Muscle of arm (tissue), 12 donors: Measurements from ENCODE around the gene UTS2R. TPM values are rescaled to one million over a fixed set of nuclear protein-coding genes. Genes with fewer than 3 reads are reported as not detected.
A peak's percentile ranks its signal among the peaks of the same experiment; 100 is the strongest.
"Not testable (repeated sequence)": the region's sequence is repeated elsewhere in the genome, so short reads cannot be mapped to it uniquely, and the experiment has no call there.

ENCODE experiments used
- DNase-seq: peaks from one replicate; pipeline ENCODE4 v3.0.0-alpha.2; 2013
- polyA plus RNA-seq, 12 donors: library from polyadenylated mRNA; unstranded; fragments of 120-200 nt; gene quantifications; one replicate each; pipeline ENCODE4 v1.2.1, GENCODE V29; 2013; ENCODE audit not compliant: insufficient read length in 12 of 12

Gene UTS2R
- polyA plus RNA-seq, 12 donors: 2.5 to 11.1 (median 5.2) TPM; not detected in 1

DNA sequence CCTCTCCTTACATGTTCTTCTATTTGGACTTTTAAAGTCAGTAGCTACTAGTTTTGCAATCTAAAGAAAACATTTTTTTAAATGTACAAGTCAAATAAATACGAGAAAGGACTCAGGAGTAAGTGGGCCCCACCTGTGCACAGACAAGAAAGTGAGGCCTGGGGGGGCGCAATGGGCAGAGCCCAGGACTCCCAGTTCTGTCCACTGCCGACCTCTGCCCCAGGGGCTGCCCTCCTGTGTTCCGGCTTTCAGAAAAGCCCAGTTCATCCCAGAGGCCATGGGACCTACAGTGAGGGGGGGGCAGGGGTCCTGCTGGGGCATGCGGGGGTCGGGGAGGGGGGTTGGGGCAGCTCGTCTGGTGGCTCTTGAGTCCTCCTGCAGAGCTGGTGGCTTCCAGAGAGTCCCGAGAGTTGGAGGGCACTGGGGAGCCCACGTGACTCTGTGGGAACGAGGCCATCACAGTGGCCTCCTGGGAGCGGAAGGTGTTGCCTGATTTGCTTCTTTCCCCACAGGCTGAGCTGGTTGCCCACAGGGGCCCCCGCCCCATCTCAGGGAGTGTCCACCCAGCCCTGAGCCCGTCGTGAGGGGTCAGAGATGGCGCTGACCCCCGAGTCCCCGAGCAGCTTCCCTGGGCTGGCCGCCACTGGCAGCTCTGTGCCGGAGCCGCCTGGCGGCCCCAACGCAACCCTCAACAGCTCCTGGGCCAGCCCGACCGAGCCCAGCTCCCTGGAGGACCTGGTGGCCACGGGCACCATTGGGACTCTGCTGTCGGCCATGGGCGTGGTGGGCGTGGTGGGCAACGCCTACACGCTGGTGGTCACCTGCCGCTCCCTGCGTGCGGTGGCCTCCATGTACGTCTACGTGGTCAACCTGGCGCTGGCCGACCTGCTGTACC, 2.4 kb downstream of the UTS2R start:
- no peak for DNase-seq

DNA sequence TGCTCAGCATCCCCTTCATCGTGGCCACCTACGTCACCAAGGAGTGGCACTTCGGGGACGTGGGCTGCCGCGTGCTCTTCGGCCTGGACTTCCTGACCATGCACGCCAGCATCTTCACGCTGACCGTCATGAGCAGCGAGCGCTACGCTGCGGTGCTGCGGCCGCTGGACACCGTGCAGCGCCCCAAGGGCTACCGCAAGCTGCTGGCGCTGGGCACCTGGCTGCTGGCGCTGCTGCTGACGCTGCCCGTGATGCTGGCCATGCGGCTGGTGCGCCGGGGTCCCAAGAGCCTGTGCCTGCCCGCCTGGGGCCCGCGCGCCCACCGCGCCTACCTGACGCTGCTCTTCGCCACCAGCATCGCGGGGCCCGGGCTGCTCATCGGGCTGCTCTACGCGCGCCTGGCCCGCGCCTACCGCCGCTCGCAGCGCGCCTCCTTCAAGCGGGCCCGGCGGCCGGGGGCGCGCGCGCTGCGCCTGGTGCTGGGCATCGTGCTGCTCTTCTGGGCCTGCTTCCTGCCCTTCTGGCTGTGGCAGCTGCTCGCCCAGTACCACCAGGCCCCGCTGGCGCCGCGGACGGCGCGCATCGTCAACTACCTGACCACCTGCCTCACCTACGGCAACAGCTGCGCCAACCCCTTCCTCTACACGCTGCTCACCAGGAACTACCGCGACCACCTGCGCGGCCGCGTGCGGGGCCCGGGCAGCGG, 3.2 kb downstream of the UTS2R start:
- no peak for DNase-seq

DNA sequence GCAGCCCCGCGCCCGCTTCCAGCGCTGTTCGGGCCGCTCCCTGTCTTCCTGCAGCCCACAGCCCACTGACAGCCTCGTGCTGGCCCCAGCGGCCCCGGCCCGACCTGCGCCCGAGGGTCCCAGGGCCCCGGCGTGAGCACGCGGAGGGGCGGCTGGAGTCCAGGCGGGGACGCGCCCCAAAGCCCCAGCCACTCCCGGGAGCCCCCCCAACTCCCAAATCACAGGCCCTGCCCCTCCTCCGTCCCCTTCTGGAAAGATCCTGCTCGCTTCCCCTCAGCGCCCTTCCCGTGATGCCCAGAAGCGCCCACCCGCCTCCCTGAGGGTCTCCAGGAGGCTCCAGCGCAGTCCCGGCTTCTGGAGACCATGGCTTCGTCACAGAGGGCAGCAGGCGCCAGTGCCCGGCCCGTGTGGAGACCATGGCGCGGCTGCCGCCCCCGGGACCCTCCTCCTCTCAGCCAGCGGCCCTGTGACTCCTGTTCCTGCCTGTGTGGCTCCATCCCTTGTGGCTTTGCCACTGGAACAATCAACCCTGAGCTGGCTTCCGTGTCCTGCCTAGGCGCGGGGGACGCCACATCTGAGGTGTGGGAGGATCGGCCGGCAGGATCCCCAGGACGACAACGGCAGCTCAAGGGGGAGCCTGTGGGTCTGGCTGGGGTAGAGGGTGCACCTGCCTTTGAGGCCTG, 3.9 kb downstream of the UTS2R start:
- no peak for DNase-seq

DNA sequence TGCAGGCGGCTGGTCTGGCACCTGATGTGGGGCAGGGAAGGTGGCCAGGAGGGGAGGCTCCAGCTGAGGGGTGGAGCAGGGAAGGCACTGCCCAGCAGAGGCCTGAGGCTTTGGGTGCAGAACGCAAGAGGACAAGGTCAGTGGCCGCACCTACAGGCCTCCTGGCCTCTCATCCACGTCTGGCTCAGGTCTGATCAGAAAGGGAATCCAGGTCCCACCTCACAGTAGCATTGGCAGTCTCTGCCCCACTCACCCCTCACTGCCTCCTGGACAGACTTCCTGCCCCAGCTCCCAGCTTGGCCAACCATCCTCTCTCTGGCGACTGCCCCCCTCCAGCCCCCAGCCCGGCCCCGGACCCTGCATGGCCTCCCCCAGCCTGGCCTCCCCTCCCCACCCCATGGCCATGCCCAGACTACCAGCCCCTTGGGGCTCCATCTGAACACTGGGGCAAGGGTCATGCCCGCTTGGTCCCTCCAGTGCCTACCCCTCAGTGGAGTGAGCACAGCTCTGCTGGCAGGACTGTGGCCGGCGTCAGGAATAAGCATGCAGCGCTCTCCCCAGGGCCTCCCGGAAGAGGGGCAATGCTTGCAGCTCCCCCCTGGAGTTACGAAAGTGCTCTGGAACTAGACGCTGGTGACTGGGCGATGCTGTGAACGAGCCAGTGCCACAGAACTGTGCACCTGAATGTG, 4.6 kb downstream of the UTS2R start:
- no peak for DNase-seq

DNA sequence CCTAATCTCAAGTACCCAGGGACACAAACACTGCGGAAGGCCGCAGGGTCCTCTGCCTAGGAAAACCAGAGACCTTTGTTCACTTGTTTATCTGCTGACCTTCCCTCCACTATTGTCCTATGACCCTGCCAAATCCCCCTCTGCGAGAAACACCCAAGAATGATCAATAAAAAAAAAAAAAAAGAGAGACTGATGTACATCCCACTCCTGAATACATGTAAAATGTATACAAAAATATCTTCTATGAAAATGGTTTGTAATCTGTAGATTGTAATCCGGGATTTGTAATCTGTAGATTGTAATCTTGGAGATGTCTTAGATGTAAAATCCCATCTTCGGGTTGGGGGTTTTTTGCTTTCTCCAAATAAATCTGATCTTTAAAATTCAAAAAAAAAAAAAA, 5.7 kb downstream of the UTS2R start:
- not testable (repeated sequence) for DNase-seq

DNA sequence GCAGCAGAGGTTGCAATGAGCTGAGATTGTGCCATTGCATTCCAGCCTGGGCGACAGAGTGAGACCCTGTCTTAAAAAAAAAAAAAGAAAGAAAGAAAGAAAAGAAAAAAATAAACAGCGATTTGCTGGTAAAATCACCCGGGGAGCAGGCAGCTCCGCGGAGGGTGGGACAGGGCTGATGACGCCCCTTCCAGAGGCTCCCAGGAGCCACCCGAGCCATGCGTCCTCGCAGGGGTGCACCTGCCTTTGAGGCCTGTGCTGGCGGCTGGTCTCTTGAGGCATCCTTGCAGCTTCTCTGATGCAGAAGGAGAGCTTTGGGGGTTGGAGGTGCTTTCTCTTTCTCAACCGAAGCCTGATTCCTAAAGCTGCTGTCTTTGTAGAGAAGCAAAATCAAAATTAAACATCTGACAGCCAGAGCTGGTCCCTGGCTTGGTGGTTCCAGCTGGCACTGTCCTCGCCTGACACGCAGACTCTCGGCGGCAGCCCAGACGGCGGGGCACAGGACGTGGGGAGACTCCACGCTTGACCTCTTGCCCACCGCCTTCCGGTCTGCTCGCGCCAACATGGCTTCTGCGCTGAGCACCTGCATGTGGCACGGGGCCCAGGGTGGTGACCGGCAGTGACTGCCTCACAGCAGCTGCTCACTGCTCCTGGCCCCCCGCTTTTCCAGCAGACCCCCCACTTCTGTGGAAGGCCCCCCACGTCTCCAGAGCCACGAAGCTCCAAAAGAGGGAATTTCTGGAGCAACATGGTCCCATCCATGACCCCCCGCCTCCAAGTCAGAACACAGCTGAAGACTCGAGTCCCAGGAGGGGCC, 6.6 kb downstream of the UTS2R start:
- no peak for DNase-seq

DNA sequence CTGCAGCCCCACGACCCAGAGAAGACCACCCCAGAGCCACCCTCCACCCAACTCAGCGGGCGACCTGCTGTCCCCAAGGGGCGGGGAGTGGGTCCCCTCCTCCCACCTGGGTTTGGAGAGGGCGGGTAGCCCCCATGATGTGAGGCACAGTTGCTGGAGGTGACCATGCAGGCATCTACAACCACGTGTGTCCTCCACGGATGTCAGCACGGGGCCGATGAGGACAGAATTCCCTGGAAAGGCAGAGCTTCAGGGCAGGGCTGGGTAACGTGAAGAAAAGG, 7.1 kb downstream of the UTS2R start:
- no peak for DNase-seq

DNA sequence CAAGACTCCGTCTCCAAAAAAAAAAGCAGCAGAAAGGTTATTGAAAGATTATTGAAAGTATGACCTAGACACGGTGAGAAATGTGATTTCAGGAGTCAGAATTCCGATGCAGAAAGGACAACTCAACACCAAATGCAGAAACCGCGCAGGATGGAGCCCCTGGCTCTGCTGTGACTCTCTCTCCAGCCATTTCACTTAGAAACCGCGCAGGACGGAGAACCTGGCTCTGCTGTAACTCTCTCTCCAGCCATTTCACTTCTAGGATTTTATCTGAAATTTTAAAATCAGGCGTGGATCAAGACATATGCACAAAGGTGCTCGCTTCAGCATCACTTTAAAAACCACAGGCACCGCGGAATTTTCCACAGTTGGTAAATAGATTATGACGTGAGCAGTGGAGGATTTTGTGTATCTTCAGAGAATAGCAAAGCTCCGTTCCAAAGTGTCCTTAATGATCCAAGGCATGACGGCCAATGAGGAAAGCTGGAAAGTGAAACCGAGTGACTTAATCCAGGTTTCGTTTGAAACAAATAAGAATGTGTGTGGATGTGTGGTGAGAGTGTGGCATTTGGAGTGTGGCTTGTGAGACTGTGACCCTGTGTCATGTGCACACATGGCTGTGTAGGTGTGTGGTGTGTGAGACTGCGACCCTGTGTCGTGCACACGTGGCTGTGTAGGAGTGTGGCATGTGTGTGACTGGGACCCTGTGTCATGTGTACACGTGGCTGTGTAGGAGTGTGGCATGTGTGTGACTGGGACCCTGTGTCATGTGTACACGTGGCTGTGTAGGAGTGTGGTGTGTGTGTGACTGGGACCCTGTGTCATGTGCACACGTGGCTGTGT, 9.5 kb downstream of the UTS2R start:
- peak; percentile 80 for DNase-seq

DNA sequence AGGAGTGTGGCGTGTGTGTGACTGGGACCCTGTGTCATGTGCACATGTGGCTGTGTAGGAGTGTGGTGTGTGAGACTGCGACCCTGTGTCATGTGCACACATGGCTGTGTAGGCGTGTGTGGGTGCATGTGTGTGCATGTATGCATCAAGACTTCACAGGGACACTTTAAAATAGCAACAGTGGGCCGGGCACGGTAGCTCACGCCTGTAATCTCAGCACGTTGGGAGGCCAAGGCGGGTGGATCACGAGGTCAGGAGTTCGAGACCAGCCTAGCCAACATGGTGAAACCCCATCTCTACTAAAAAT, 10.1 kb downstream of the UTS2R start:
- DNase-seq: not testable (repeated sequence)

DNA sequence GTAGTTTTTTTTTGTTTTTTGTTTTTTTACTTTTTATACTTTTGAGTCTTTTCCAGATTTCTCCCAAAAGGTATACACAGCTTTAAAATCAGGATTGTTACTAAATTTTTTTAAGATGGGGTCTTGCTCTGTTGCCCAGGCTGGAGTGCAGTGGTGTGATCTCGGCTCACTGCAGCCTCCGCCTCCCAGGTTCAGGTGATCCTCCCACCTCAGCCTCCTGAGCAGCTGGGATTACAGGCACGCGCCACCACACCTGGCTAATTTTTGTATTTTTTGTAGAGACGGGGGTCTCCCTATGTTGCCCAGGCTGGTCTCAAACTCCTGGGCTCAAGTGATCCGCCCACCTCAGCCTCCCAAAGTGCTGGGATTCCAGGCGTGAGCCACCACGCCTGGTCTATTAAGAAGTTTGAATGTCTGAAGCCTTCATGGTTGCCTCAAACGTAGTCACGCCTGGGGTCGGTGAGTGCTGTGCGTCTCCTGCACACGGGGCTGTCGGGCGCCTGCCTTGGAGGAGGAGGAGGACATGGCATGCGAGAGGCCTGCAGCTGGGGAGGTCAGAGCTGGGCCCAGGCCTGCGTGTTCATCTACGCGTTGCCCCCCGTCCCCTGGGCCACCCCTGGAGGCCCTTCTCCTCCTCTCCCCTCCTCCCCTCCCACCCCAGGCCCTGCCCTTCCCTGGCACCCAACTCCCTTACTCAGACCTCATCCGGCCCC, 10.8 kb downstream of the UTS2R start:
- DNase-seq: not testable (repeated sequence)

DNA sequence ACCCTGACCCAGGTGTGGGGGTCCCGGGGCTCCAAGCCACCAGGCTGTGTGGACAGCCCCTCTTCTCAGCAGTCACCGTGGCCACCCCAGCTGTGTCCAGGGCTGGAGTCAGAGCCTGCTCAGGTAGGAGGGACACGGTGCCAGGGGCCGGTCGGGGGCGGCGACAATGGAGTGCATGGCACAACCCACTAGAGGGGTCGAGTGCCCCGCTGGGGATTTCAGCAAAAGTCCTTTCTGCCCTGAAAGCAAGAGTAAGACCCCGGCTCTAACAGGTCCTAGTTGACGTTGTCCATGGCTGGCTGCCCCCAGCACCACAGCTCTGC, 11.3 kb downstream of the UTS2R start:
- DNase-seq: no peak

DNA sequence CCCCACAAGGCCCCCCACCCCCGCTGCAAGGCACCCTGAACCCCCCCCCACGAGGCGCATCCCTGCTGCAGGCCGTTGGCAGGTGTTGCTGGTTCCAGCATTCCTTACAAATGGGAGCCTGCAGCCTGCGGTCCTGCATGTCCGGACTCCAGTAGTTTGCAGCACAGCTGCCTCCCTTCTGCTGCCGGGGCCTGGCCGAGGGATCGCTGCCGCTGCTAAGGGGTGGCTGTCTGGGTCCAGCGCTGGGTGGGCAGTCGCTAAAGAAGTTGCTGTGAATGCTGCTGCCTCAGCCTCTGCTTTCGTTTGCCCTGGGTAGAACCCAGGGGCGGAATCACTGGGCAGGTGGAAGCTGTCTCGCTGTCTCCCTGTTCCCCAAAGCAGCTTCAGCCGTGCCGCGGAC, 11.8 kb downstream of the UTS2R start:
- DNase-seq: no peak

DNA sequence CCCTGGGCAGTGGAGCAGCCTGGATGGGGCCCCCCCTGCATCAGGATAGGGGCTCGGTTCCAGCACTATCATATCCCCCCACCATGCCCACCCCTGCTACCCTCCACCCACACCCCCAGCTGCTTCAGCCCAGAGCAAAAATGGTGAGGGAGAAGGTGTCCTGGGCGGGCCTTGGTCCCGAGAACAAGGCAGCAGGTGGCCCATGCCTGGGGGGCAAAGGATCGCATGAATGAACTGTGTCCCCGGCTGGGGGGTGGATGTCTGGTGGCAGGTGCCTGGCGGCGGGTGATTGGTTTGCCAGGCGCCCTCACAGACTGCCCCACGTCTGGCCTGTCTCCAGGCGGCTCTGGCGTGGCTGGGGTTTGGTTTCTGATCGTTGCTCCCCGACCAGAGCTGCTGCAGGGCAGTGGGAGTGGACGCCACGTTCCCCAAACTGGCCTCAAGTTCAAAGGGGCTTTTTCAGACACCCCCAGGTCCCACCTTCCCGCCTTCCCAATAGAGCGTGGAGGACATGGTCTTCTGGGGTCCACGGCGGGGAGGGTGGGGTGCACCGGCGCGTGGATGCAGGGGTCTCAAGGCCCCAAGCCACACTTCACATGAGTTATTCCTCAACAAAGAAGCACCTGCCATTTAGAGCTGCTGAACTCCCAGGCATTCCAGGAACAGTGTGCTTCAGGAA, 12.6 kb downstream of the UTS2R start:
- no peak for DNase-seq

DNA sequence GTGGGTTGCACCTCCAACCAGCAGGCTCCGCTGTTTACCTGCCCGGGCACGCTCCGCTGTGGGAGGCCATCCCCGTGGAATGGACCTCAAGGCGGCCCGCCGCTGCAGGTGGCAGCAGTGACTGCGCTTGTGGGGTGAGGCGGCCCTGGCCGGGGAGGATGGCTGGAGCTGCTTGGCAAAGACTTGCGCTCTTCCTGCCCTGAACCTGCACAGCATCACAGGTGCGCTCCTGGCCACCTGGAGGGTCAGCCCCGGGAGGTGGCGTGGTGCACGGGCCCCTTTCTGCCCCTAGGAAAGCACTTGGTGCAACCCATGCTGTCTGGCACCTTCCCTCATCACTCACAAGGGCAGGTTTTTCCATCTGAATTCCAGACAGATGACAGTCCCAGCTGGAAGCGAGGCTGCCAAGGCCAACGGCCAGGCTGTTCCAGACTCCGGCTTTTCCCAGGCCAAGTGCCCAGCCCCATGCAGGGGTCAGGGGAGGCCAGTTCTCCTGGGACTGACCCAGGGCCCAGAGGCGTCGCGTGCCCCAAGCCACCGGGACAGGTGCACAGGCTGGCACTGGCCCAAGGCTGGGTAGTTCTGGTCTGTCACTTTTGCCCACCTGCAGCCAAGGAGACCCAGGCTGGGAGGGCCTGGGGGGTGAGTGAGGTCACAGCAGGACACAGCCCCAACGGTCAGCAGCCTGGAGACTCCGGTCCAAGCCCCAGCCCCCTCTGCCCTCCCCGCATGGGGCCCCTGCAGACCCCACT, 13.3 kb downstream of the UTS2R start:
- peak; percentile 72 for DNase-seq

DNA sequence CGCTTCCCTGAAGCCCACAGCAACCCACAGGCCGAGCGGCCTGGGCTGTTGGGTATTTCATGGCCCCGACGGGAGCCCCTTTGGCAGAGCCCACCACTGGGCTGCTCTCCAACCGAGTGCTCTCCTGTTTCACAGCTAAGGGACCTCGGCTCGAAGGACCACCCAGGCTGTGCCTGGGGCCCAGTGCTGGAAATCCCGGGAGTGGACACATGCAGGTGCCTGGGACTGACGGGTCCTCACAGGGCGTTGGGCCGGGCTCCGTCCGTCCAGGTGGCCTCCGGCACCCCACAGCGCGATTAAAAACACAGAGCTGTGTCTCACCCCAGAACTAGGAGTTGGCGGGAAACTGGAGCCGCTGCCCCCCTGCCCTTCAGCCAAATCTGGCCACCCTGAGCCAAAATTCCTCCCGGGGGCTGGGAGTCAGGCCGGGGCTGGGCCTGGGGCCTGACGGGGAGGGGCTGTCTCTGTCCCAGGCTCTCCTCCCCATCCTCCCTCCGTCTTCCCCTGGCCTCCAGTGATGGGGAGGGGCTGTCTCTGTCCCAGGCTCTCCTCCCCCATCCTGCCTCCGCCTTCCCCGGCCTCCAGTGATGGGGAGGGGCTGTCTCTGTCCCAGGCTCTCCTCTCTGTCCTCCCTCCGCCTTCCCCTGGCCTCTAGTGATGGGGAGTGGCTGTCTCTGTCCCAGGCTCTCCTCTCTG, 14.1 kb downstream of the UTS2R start:
- peak; percentile 83 for DNase-seq

DNA sequence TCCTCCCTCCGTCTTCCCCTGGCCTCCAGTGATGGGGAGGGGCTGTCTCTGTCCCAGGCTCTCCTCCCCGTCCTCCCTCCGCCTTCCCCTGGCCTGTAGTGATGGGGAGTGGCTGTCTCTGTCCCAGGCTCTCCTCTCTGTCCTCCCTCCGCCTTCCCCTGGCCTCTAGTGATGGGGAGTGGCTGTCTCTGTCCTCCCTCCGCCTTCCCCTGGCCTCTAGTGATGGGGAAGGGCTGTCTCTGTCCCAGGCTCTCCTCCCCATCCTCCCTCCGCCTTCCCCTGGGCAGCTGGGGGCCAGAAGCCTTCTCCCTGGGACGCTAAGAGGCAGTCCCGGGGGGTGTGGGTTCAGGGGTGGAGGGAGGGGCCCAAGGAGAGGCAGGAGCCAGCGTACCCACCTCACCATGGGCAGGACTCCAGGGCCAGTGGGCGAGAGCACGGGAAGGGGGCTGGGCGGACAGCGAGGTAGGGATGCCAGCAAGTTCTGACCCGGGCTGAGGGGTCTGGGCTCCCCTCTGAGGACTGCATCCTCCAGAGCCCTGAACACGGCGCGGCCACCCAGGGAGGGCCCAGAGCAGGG, 14.8 kb downstream of the UTS2R start:
- no peak for DNase-seq

DNA sequence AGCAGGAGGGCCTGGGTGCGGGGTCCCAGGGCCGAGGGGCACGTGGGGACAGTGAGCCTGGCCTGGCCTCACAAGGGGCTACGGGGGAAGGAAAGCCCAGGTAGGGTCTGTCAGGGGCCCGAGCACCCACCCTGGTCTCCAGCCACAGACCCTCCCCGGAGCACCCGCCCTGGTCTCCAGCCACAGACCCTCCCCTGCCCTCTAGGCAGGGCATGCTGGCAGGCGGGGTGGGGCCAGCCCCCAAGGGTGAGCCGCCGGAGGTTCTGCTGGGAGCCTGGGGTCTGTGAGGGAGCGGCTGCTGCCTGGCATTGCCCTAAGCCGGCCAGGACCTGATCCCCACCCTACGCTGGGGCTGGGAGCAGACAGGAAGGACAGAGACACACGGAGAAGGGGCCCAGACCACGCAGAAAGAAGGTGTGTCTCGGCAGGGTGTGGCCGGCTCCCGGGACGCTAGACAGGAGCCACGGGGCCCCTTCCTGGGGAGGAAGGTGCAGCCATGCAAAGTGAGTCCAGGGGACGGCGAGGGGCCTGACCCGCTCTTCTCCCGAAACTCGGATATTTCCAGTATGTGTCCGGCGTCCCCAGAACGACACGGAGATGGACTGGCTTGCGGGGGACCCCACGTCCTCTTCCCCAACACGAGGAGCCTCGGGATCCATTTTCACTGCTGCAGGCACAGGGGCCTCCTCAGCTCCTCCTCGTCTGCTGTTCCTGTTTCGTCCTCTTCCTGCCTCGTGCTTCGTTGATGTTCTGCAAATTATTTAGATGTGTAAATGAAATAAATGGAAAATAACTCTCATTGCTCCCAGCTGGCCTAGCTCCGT, 15.5 kb downstream of the UTS2R start:
- no peak for DNase-seq
